H54 (cell line): ENCODE results near the gene PAXX.

Experiments used
- DNase-seq: peaks from one replicate; pipeline ENCODE4 v3.0.0; 2011; ENCODE audit warnings: low spot score, mixed read lengths; ENCODE audit not compliant: insufficient read length
- FAIRE-seq: peaks from 3 replicates; lab custom pipeline; 2011; peaks lifted over from hg19 to GRCh38; lab: Jason Lieb, UNC
- POLR2A ChIP-seq: IDR thresholded peaks from 2 replicates; pipeline ENCODE4 v1.6.1; 2011; ENCODE audit warnings: low read depth, mild to moderate bottlenecking, low read length

Gene PAXX

GRCh38 chr9:136957901-136958300, 34.3 kb upstream of the PAXX start:
- FAIRE-seq: no peak
- DNase-seq: no peak
- TF ChIP-seq POLR2A: no peak

- FAIRE-seq (no peak), DNase-seq (no peak)
- TF ChIP-seq POLR2A: no peak
These were observed 33.7 kb upstream of the PAXX start for GRCh38 chr9:136958473-136958872.

DNA sequence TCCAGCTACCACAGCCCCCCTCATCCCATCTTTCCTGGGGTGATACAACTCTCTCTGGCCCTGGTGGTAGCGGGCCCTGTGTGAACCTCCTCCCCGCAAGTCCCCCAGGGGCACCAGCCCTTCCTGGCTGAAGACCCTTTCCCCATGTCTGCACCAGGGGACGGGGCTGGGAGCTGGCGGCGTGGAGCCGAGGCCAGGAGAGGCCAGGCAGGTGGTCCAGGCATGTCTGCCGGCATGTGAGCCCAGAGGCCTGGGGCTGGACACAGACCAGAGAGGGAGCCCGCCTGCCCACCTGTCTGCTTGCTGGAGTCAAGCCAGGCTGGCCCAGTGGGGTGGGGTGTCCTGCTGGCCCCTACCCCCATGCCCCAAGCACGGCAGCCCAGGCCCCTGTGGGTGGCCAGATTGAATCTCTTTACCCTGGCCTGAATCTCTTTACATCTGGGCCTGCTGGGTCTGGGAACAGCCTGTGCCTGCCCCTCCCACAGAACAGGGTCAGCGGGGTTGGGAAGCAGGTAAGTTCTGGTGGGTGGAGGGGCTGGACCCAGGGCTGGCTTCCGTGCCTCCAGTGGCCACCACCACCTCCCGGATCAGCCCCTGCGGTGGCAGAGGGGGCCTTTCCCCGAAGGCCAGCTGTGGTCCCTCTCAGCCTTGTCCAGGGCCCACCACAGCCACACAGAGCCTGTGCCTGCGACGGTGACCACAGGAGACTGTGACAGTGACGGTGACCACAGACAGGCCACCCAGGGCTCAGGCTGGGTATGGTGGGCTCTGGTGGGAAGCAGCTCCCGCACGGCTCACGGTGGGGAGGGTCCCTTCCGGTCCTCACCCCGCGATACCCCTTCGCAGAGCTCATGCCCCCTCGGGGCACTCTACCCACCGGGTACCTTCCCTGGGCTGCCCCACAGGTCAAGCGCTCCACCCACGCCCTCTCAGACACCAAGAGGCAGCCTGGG, 33.0 kb upstream of the PAXX start:
- FAIRE-seq (no peak), DNase-seq (no peak)
- TF ChIP-seq POLR2A: no peak

GRCh38 chr9:136960212-136960937, 31.8 kb upstream of the PAXX start:
- FAIRE-seq (no peak), DNase-seq (no peak)
- no peak for TF ChIP-seq POLR2A

DNA sequence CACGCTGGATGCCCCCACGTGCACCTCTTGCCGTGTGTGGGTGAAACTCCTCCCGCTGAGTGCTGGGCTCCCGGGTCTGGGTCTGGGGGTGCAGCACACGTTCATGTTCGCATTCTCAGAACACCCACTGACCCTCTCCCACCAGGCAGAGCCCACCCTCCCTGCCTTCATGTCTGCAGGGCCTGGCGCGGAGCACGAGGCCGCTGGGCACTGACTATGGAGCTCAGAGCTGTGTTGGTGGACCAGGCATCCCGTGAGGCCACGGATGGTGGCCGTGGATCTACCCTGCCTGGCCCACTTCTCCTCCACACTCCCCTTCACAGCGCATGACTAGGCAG, 31.3 kb upstream of the PAXX start:
- TF ChIP-seq POLR2A: no peak
- FAIRE-seq: no peak
- DNase-seq: no peak

DNA sequence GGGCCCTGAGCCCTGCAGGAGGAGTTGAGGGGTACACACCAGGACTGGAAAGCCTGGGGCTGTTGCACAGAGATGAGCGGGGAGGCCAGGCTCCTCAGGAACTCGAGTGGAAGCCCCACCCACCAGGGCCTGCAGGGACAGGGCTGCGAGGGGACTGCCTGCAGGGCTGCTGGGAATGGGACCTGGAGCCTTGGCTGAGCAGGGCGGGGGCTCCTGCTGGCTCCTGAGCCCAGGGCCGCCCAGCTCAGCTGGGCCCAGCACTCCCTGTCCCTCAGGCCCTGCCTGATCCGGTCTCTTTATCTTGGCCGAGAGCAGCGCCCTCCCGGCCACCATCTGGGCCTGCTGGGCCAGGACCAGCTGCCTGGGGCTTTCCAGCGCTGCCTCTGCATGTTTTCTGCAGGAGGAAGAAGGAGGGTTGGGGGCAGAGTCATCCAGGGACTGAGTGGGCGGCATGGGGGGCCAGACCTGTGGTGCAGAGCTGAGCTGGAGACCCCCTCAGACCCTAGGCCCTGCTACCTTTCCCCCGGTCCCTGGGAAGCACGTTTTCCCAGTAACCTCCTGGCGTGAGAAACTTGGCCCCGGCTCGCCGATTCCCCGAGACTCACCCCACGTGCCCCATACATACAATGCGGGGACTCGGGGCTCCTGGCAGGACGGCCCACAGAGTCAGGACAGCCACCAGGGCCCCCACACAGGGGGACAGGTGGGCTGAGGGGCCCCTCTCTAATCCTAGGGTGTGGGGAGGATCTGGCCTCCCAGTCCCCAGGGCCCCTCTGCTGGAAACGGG, 30.8 kb upstream of the PAXX start:
- FAIRE-seq (no peak), DNase-seq (no peak)
- no peak for TF ChIP-seq POLR2A

DNA sequence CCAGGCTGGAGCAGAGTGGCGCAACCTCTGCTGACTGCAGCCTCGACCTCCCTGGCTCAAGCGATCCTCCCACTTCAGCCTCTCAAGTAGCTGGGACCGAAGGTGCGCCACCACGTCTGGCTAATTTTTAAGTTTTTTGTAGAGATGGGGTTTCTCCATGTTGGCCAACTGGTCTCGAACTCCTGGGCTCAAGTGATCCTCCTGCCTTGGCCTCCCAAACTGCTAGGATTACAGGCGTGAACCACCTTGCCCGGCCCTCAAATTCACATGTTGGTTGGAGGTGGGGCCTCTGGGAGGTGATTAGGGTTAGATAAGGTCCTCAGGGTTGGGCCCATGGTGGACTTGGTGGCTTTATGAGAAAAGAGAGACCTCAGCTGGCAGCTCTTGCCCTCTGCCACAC, 30.1 kb upstream of the PAXX start:
- no peak for TF ChIP-seq POLR2A
- DNase-seq (no peak), FAIRE-seq (no peak)

- no peak for TF ChIP-seq POLR2A
- DNase-seq (no peak), FAIRE-seq (no peak)
These were observed 29.4 kb upstream of the PAXX start for GRCh38 chr9:136962701-136963248.

- FAIRE-seq (no peak), DNase-seq (no peak)
- TF ChIP-seq POLR2A: no peak
These were observed 28.9 kb upstream of the PAXX start for GRCh38 chr9:136963341-136963740.

DNA sequence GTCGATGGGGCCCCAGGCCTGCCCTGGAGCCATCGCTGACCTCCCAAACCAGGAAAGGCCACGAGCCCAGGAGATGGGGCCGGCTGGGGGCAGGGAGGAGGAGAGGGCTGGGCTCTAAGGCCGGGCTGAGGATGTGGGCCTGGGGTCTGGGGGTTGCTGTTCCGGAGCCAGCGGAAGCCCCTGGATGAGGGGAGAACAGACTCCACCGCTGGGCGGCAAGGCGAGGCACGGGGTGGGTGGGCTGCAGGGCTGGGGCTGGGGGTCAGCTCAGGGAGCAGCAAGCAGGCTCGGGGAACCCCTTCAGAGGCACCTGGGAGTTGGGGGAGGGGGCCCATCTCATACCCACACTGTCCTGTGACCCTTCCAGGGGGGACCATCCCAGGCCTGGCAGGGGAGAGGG, 28.5 kb upstream of the PAXX start:
- no peak for DNase-seq
- FAIRE-seq: no peak
- no peak for TF ChIP-seq POLR2A

- FAIRE-seq (no peak), DNase-seq (no peak)
- TF ChIP-seq POLR2A: no peak
These were observed 28.0 kb upstream of the PAXX start for GRCh38 chr9:136964171-136964689.

GRCh38 chr9:136964833-136965422, 27.3 kb upstream of the PAXX start:
- DNase-seq (no peak), FAIRE-seq (no peak)
- TF ChIP-seq POLR2A: no peak
